Karpas-422 (cell line): ENCODE results near the gene ADAMTS1. TPM values are rescaled to one million over a fixed set of nuclear protein-coding genes. Genes with fewer than 3 reads are reported as not detected.

Source experiments
- DNase-seq: peaks from one replicate; pipeline ENCODE4 v3.0.0-alpha.2; 2015
- H2AFZ ChIP-seq: fragments of 200-600 bp; sonication (generic); 2 replicates; pipeline ENCODE4 v1.6.1; 2014; ENCODE audit warnings: antibody characterized with exemption, low read length, mixed read lengths
- H3K27ac ChIP-seq: fragments of 200-600 bp; sonication (generic); 2 replicates; pipeline ENCODE4 v1.5.1; 2014; ENCODE audit warnings: mild to moderate bottlenecking, low read length, moderate library complexity
- H3K27me3 ChIP-seq: fragments of 200-600 bp; sonication (generic); 2 replicates; pipeline ENCODE4 v1.6.1; 2014; ENCODE audit warnings: low read length, mixed read lengths
- H3K36me3 ChIP-seq: fragments of 200-600 bp; sonication (generic); 2 replicates; pipeline ENCODE4 v1.6.1; 2014; ENCODE audit warnings: low read length, mixed read lengths; ENCODE audit not compliant: insufficient read depth
- H3K4me1 ChIP-seq: fragments of 200-600 bp; sonication (generic); 2 replicates; pipeline ENCODE4 v1.6.1; 2014; ENCODE audit warnings: mild to moderate bottlenecking, low read length, mixed read lengths
- H3K4me2 ChIP-seq: fragments of 200-600 bp; sonication (generic); 2 replicates; pipeline ENCODE4 v1.6.1; 2014; ENCODE audit warnings: low read length, low read depth, mild to moderate bottlenecking; ENCODE audit not compliant: poor library complexity, severe bottlenecking
- H3K4me3 ChIP-seq: fragments of 200-600 bp; sonication (generic); 2 replicates; pipeline ENCODE4 v1.5.1; 2014; ENCODE audit warnings: mild to moderate bottlenecking, antibody characterized with exemption, low read length, mixed read lengths
- H3K79me2 ChIP-seq: fragments of 200-600 bp; sonication (generic); 2 replicates; pipeline ENCODE4 v1.6.1; 2014; ENCODE audit warnings: mild to moderate bottlenecking, low read length, mixed read lengths
- H3K9ac ChIP-seq: fragments of 200-600 bp; sonication (generic); 2 replicates; pipeline ENCODE4 v1.6.0; 2014; ENCODE audit warnings: low read length
- H3K9me2 ChIP-seq: fragments of 200-600 bp; sonication (generic), shearing (Covaris generic); replicated peaks from 2 replicates; pipeline ENCODE4 v1.6.0; 2014; ENCODE audit warnings: mild to moderate bottlenecking, low read length, moderate library complexity; ENCODE audit not compliant: insufficient read depth
- H3K9me3 ChIP-seq: fragments of 300-700, 200-600 bp; sonication (generic); 2 replicates; pipeline ENCODE4 v1.6.1; 2014; ENCODE audit warnings: low read length, mixed read lengths
- H4K20me1 ChIP-seq: fragments of 200-600 bp; sonication (generic); 2 replicates; pipeline ENCODE4 v1.6.1; 2014; ENCODE audit warnings: mild to moderate bottlenecking, antibody characterized with exemption, low read length, low read depth; ENCODE audit not compliant: insufficient read depth
- total RNA-seq: library from RNA; depleted of rRNA; stranded (reverse); fragments of >200 nt; shearing (Covaris generic); gene quantifications from 2 replicates; pipeline ENCODE4 v1.2.3, GENCODE V29; 2014; ENCODE audit warnings: low replicate concordance; rRNA removed

Gene ADAMTS1
- total RNA-seq, 1 experiment from 2014 or later: not detected

- Histone ChIP-seq H3K9me2 (no peaks in the 10 kb centered on the region), H3K4me2 (no peak overlapping the region), H3K27me3 (no peaks in the 10 kb centered on the region), H4K20me1 (no peaks in the 10 kb centered on the region), H3K27ac (no peak overlapping the region), H3K36me3 (no peaks in the 10 kb centered on the region), H3K4me3 (no peak overlapping the region), H2AFZ (no peak overlapping the region), H3K79me2 (no peaks in the 10 kb centered on the region), H3K9ac (no peak overlapping the region), H3K9me3 (peaks cover 21% of the 10 kb centered on the region), H3K4me1 (no peaks in the 10 kb centered on the region)
- DNase-seq: no peak
Measured at GRCh38 chr21:26795866-26796329, 49.3 kb downstream of the ADAMTS1 start.

GRCh38 chr21:26795412-26795805 is 49.8 kb downstream of the ADAMTS1 start:
- Histone ChIP-seq H3K4me2 (no peak overlapping the region), H3K4me1 (no peaks in the 10 kb centered on the region), H3K9ac (no peak overlapping the region), H3K9me3 (peaks cover 25% of the 10 kb centered on the region), H3K36me3 (no peaks in the 10 kb centered on the region), H3K4me3 (no peak overlapping the region), H3K79me2 (no peaks in the 10 kb centered on the region), H3K9me2 (no peaks in the 10 kb centered on the region), H3K27me3 (no peaks in the 10 kb centered on the region), H4K20me1 (no peaks in the 10 kb centered on the region), H3K27ac (no peak overlapping the region), H2AFZ (no peak overlapping the region)
- no peak for DNase-seq

DNA sequence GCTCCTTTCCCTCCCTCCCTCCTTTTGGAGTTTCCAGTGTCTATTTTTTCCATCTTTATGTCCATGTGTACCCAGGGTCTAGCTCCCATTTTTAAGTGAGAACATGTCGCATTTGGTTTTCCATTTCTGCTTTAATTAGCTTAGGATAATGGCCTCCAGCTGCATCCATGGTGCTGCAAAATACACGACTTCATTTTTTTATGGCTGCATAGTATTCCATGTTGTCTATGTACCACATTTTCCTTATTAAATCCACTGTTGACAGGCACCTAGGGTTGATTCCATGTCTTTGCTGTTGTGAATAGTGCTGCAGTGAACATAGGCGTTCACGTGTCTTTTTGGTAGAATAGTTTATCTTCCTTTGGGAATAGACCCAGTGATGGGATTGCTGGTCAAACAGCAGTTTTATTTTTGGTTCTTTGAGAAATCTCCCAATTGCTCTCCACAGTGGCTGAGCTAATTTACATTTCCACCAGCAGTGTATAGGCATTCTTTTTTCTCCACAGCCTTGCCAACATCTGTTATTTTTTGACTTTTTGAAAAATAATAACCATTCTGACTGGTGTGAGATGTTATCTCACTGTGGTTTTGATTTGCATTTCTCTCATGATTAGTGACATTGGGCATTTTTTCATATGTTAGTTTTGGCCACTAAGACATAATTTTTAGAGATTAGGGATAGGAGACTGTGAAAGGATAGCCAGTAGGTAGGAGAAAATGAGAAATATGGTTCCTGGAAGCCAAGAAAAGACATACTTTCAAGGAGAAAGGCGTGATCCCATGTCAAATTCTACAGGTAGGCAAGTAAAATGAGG is 50.4 kb downstream of the ADAMTS1 start:
- H3K9me2 ChIP-seq: no peaks in the 10 kb centered on the region
- H4K20me1 ChIP-seq: no peaks in the 10 kb centered on the region
- H3K36me3 ChIP-seq: no peaks in the 10 kb centered on the region
- H2AFZ ChIP-seq: no peak overlapping the region
- H3K4me2 ChIP-seq: no peak overlapping the region
- no peaks in the 10 kb centered on the region for H3K79me2 ChIP-seq
- no peak overlapping the region for H3K27ac ChIP-seq
- H3K4me3 ChIP-seq: no peak overlapping the region
- H3K4me1 ChIP-seq: no peaks in the 10 kb centered on the region
- H3K27me3 ChIP-seq: no peaks in the 10 kb centered on the region
- no peak for DNase-seq
- H3K9ac ChIP-seq: no peak overlapping the region
- H3K9me3 ChIP-seq: peaks cover 24% of the 10 kb centered on the region

- H3K36me3 ChIP-seq: no peaks in the 10 kb centered on the region
- no peak overlapping the region for H3K9ac ChIP-seq
- no peaks in the 10 kb centered on the region for H3K9me2 ChIP-seq
- no peak overlapping the region for H3K4me2 ChIP-seq
- H3K4me3 ChIP-seq: no peak overlapping the region
- no peaks in the 10 kb centered on the region for H3K79me2 ChIP-seq
- H3K27me3 ChIP-seq: no peaks in the 10 kb centered on the region
- DNase-seq: no peak
- H3K27ac ChIP-seq: no peak overlapping the region
- H3K4me1 ChIP-seq: no peaks in the 10 kb centered on the region
- H3K9me3 ChIP-seq: peaks cover 18% of the 10 kb centered on the region; the same call in 1 of the 2 replicates
- no peak overlapping the region for H2AFZ ChIP-seq
- H4K20me1 ChIP-seq: no peaks in the 10 kb centered on the region
Measured at GRCh38 chr21:26790296-26790695, 54.9 kb downstream of the ADAMTS1 start.

GRCh38 chr21:26788790-26789189 is 56.4 kb downstream of the ADAMTS1 start:
- H2AFZ ChIP-seq: no peak overlapping the region
- no peaks in the 10 kb centered on the region for H3K4me1 ChIP-seq
- H3K27ac ChIP-seq: no peak overlapping the region
- no peaks in the 10 kb centered on the region for H3K27me3 ChIP-seq
- no peak overlapping the region for H3K4me2 ChIP-seq
- H3K79me2 ChIP-seq: no peaks in the 10 kb centered on the region
- H3K9ac ChIP-seq: no peak overlapping the region
- no peaks in the 10 kb centered on the region for H3K9me2 ChIP-seq
- no peak for DNase-seq
- no peaks in the 10 kb centered on the region for H3K36me3 ChIP-seq
- H3K4me3 ChIP-seq: no peak overlapping the region
- no peaks in the 10 kb centered on the region for H4K20me1 ChIP-seq
- peaks cover 22% of the 10 kb centered on the region; the same call in 1 of the 2 replicates for H3K9me3 ChIP-seq

Other genes starting within 250 kb of the ADAMTS1 start
- gene ADAMTS5, start 121.7 kb upstream of the ADAMTS1 start, total RNA-seq: not detected in 2 replicates